Limb (tissue), 2 donors: Measurements from ENCODE around the gene RCC1.
"Not testable (repeated sequence)": the region's sequence is repeated elsewhere in the genome, so short reads cannot be mapped to it uniquely, and the experiment has no call there.

Experiments used
- DNase-seq, 2 donors: peaks; one replicate each; pipeline ENCODE4 v3.0.0-alpha.2; 2016; ENCODE audit errors: extremely low spot score in 2 of 2

Gene RCC1

DNA sequence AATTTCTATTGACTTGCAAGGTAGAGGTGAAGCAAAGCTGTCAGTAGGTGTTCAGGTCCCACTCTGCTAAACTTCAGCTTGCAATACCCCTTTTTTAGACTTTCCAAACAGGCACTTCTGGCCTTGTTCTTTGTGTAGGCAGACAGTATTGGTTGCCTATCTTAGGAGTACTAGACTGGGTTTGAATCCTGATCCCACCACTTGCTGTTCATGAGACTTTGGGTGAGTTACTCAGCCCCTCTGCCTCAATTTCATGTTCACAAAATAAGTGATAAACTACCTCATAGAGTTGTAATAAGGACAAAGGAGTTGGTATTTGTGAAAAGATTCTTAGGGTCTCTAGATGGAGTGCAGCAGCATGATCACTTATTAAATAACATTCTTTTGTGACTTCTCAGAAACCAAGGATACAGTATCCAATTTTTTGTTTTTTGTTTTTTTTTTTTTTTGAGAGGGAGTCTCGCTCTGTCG is 5.2 kb downstream of the RCC1 start:
- no peak for DNase-seq

DNA sequence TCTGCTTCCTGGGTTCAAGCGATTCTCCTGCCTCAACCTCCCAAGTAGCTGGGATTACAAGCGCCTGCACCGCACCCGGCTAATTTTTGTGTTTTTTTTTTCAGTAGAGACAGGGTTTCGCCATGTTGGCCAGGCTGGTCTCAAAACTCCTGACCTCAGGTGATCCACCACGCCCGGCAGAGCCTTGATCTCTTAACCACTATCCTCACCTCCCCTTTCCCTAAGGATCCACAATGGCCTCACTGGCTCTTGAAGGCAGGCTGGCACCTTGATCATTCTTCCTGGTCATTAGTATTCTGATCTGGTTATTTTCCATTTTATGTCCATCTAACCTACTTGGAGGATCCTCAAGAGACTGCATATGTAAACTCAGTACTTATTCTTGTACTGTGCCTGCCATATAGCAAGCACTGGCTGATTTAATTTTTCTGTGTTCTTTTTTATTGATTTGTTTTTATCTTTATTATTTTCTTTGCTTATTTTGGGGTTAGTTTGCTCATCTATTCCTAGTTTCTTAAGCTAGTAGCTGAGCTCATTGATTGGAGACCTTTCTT is 6.3 kb downstream of the RCC1 start:
- DNase-seq: no peak

DNA sequence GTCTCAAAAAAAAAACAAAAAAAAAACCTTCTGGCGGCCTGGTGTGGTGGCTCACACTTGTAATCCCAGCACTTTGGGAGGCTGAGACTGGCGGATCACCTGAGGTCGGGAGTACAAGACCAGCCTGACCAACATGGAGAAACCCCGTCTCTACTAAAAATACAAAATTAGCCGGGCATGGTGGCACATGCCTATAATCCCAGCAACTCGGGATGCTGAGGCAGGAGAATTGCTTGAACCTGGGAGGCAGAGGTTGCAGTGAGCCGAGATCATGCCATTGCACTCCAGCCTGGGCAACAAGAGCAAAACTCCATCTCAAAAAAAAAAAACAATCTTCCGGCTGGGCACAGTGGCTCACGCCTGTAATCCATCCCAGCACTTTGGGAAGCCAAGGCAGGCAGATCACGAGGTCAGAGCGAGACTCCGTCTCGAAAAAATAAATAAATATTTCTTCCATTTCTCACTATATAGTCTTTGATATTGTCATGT is 8.6 kb downstream of the RCC1 start:
- not testable (repeated sequence) for DNase-seq

DNA sequence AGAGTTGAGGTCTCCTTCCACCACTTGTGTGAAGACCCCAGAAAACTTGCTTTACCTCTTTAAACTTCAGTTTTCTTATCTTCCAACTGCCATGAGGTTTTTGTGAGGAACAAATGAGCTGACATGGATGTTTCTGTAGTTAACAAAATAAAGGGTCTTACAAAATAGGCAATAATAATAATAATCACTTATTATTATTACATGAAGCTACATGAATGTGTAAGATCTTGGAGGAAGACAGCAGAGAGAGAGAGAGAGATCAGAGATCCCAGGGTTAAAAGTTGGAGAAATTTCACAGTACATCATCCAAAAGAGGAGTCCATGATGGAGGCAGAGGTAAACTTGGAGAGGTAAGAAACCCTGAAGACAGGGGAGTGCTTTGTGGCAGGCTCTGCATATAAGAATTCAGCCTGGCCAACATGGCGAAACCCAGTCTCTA is 10.7 kb downstream of the RCC1 start:
- no peak for DNase-seq

DNA sequence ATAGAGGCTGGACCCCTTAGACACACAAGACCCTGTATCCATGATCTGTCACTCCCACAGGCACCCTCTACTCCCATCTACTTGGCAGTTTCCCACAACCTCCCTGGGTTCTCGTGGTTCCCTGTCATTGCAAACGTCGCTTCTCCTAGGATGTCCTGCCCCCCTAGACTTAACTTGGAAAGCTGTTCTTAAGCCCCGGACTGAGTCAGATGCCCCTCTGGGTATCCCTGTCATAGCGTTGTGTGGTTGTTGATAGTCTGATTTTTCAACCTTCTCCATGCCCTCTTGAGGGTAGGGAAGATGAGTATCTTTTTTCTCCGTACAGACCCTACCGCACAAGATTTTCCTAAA is 11.8 kb downstream of the RCC1 start:
- DNase-seq: no peak

DNA sequence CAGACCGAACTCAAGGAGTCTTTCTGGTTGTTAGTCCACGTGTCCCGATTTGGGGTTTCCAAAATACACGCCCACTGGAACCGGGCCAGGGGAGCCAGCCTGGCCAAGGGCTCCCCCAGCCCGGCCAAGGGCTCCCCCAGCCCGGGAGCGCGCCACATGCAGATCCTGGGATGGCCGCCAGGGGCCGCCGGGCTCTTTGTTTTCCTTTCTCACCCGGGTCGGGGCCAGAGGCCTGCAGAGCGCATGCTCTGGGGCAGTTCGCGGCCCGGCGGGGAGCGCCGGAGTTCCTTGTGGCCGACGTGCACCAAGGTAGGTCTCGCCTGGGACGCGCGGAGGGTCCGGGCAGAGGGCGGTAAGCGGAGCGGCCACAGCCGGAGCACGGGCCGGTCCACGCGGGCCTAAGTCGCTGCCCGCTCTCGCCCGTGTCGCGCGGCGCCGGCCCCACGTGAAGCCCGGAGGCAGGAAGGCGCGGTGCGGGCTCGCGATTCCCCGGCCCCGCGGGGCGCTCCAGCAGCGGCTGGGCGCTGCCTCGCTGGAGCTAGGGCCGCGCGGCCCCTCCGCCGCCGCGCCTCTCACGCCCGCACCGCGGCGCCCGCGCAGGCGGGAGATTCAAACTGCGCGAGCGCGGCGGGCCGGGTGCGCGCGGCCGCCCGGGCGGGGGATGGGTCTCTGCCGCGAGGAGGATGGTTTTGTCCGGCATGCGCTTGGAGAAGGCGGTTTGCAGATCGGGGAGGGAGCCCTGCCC is 12.3 kb downstream of the RCC1 start:
- DNase-seq: peak; percentile 88 to 95

DNA sequence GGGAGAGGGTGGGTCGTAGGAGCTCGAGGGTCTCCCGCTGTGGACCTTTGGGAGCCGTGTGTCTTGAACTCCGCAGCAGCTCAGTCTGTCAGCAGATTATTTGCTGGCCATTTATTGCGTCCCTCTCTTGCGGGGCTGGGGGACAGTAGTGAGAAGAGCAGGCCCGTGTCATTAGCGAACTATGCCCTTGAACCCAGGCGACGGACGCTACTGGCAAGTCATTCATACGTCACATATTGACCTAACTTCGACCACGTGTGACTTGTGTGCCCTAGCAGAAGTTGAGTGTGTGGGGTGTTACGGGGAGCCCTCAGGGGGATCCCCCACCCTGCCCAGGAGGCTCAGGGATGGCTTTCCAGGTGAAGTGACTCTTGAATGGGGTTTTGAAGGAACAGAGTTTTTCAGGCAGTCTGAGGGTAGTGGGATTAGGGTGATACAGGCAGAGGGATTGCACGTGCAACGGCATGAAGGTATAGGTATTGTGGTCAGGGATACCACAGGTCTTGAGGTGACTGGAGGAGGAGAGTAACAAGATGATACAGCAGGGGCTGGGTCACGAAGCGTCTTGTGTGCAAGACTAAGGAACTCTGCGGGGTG is 13.0 kb downstream of the RCC1 start:
- DNase-seq: no peak

DNA sequence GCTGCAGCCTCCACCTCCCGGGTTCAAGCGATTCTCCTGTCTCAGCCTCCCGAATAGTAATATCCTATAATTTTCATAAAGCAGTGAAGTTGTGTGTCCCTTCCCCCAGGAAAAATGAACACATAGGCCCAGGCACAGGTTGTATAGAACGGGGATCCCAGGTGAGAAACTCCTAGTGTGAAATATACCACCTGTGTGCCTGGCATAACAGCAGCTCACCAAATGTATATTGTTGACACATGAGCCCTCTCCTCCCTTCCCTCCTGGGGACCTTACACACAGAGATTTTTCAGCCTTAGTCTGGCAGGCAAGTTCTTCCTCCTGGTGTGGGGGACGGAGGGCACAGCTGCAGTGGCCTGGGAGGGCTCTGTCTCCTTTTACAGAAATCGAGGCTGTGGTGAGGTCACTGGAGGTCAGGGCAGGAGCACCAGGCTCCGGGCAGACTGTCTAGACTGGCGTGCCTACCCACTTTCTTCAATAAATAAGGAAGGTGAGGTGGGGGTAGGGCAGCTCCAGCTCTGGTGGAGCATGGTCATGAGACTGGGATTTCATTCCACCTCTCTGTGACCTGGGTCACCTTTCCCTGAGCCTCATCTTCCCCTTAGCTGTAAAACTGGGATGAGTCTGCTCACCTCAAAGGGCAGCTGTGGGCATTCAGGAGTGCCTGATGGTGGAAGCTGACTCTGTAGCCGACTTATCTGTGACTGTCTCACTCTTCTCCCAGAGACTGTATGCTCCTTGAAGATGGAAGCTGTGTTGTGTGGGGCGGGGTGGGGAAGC is 14.3 kb downstream of the RCC1 start:
- no peak for DNase-seq

DNA sequence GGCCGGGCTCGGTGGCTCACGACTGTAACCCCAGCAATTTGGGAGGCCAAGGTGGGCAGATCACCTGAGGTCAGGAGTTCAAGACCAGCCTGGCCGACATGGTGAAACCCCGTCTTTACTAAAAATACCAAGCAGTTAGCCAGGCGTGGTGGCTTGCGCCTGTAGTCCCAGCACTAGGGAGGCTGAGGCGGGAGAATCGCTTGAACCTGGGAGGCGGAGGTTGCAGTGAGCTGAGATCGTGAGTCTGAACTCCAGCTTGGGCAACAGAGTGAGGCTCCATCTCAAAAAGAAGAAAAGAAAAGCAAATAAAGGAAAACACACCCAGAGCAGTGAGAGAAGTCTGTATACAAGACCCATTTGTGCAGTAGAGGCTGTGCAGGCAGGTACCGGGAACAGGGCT is 15.0 kb downstream of the RCC1 start:
- not testable (repeated sequence) for DNase-seq

DNA sequence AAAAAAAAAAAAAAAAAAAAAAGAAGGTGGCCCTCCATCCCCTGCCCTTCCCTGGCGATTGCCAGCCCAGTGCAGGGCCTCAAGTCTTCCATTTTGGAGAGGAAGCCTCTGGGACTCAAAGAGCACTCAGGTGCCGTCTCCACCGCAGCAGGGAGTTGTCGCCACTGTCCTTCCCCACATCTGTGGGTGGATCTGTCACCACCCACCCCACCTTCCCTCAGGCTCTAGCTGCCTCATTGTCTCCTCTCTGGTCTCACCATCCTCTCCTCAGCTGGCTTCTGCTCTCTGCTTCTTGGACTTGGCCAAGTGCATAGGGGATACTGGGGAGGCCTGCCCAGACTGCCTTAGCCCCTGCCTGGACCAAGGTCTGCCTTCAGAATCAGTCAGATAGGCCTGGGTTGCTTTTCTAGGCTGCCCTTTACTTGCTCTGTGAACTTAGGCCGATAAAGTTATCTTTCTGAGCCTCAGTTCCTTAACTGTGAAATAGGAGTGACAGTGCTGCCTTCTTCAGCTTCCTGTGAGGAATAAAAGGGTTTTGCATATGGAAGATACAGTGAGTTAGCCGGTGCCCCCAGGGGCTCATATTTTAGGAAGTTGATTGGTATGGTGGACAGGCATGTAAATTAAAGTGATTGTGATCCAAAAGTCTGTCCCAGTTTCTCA is 15.8 kb downstream of the RCC1 start:
- no peak for DNase-seq

DNA sequence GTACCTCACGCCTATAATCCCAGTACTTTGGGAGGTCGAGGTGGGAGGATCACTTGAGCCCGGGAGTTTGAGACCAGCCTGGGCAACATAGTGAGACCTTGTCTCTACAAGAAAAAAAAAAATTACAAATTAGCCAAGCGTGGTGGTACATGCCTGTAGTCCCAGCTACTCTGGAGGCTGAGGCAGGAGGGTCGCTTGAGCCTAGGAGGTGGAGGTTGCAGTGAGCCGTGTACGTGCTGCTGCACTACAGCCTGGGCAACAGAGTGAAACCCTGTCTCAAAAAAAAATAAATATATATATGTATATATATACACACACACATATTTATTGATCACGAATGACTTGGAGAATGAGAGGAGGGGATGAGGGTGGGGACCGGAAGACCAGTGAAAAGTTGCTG is 16.7 kb downstream of the RCC1 start:
- DNase-seq: not testable (repeated sequence)

DNA sequence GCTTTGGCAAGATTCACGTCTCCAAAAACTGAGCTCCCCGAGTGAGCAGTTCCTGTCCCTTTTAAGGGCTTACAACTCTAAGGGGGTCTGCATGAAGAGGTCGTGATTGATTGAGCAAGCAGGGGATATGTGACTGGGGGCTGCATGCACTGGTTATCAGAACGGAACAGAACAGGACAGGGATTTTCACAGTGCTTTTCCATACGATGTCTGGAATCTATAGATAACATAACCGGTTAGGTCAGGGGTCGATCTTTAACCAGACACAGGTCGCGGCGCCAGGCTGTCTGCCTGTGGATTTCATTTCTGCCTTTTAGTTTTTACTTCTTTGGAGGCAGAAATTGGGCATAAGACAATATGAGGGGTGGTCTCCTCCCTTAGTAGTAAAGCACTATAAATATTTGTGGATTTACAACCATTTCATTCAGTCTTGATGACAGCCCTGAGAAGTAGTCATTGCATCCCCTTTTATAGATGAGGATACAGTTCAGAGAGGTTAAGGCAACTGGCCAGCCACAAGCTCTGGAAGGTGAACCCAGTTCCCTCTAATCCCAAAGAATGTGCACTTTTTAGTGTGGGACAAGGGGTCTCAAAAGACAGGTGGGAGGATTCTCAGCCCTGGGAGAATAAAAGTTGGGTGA is 19.3 kb downstream of the RCC1 start:
- DNase-seq: not testable (repeated sequence)

DNA sequence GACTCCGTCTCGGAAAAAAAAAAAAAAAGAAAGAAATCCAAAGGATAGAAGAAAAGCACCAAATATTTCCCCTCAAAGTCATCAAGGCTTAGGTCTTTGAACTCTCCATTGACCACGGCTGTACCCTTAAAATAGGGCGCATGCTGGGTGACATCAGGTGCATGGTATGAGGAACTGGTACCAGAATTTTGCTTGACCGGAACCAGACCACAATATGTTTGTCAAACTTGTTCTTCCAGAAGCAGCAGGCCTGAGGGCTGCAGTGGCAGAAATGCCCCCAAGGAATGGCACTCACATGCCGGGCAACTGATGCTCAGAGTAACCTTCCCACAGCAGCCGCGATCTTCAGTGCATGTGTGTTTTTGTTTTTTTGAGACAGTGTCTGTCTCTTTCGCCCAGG is 21.0 kb downstream of the RCC1 start:
- no peak for DNase-seq

DNA sequence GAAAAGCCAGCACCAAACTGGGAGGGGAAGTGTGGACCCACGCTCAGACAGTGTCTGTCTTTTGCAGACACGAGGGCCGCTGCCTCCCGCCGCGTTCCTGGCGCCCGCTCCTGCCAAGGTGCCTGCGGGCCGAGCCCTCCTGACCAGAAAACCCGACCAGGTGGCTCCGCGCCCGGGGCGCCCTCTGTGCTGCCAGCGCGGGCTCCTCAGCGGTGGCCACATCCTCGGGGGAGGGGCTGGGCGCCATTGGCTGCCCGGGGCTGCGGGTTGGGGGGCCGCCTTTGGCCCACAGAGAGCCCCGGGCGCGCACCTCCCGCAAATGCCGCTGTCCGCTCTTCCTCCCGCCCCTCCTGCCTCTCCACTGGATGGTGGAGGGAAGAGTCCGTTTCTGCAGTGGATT is 24.6 kb downstream of the RCC1 start:
- no peak for DNase-seq

DNA sequence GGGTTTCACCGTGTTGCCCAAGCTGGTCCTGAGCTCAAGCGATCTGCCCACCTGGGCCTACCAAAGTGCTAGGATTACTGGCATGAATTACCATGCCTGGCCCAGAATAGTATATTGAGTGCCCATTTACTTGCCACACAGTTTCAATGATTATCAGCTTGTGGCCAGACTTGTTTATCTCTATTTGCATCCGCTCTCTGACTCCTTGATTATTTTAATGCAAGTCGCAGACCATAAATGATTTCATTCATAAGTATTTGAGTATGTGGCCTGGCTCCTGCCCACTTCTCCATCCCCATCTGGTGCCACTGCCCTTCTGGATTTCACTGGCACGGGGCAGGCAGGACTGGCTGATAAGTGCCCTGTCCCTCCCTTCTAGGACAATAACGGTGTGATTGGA is 28.8 kb downstream of the RCC1 start:
- no peak for DNase-seq

DNA sequence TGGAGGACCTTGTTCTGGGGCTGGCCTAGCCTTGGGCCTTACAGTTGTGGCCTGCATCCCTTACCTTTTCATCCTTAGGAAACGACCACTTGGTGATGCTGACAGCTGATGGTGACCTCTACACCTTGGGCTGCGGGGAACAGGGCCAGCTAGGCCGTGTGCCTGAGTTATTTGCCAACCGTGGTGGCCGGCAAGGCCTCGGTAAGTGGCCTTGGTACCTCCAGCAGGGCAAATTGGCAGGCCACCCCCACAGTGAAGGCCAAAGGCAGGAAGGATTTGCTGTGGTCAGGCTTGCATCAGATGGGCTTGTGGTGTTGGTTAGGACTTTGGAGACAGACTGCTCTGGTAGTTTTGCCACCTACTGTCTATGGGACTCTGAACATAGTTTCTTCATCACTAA is 29.3 kb downstream of the RCC1 start:
- no peak for DNase-seq

DNA sequence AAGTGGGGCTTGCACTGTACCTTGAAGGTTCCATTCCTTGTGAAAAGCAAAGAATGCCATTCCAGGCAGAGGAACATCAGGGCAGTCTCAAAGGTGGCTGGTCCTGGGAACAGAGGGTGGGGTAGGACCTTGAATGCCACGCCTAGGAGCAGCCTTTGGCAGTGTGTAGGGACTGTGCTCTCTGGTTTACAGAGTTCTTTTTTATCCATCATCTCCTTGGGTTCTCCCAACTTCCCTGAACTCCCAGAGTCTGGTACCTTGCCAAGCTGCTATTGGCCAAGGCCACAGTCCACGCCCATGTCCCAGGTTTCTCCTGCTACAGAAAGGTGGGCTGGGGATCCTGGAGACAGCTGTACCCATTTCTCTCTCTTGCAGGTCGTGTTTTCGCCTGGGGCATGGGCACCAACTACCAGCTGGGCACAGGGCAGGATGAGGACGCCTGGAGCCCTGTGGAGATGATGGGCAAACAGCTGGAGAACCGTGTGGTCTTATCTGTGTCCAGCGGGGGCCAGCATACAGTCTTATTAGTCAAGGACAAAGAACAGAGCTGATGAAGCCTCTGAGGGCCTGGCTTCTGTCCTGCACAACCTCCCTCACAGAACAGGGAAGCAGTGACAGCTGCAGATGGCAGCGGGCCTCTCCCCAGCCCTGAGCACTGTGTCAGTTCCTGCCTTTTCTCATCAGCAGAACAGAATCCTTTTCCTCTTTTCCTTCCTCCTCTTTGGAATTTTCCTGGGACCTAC is 31.8 kb downstream of the RCC1 start:
- no peak for DNase-seq

DNA sequence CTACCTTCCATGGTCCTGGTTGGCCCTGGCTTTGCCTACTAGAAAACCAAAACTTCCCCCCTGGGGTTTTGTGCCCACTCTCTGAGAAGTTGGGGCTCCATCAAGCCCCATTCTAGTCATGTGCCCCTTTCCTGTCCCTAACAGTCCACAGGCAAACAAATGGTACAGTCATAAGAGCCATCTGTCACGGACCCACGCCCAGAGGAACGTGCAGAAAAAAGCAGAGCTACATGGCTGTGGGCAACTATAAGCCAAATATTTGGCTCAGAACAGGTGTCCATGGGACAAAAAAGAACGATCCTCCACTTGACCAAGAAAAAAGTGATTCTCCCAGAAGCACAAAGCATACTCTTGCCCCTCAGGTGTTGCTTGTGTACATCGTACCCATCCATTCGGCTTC is 32.4 kb downstream of the RCC1 start:
- DNase-seq: no peak

DNA sequence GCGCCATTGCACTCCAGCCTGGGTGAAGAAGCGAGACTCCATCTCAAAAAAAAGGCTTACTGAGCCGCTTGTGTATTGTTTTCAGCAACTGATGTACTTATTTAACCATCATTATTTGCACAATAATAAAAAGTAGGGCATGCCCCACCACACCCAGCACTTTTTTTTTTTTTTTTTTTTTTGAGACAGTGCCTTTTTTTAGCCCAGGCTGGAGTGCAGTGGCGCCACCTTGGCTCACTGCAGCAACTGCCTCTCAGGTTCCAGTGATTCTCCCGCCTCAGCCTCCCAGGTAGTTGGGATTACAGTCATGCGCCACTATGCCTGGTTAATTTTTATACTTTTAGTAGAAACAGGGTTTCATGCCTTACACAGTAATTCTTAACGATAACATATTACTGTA is 34.8 kb downstream of the RCC1 start:
- DNase-seq: no peak

DNA sequence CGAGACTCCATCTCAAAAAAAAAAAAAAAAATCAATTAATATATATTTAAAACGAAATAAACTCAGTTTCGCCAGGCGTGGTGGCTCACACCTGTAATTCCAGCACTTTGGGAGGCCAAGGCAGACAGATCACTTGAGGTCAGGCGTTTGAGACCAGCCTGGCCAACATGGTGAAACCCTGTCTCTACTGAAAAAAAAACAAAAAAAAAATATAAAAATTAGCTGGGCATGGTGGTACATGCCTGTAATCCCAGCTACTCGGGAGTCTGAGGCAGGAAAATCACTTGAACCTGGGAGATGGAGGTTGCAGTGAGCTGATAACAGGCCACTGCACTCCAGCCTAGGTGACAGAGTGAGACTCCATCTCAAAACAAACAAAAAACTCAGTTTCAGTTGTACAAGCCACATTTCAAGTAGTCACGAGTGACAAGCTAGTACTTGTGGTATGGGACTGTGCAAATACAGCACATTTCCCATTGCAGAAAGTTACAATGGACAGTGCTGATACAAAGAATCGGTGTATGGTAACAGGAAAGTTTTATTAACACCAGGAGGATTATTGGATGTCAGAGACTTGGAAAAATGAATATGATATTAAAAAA is 35.7 kb downstream of the RCC1 start:
- DNase-seq: not testable (repeated sequence)
